CD4-positive, alpha-beta T cell (primary cell): Measurements from ENCODE around the gene ERLEC1. TPM values are rescaled to one million over a fixed set of nuclear protein-coding genes. Genes with fewer than 3 reads are reported as not detected.
A peak's percentile ranks its signal among the peaks of the same experiment; 100 is the strongest.

Experiments
- ATAC-seq: fragments of 200-7000 bp; cut with Tn5 transposase; one replicate; pipeline ENCODE4 v1.10.0; 2022; ENCODE audit warnings: mild to moderate bottlenecking; ENCODE audit not compliant: poor library complexity
- CTCF ChIA-PET: fragments of 350-600 bp; sonication (Branson Sonifier 250); formaldehyde crosslinking; loops from one replicate; lab custom pipeline; 2021; ENCODE audit warnings: antibody characterized with exemption, inconsistent platforms; lab: Charles Lee
- POLR2A ChIA-PET: fragments of 350-600 bp; sonication (Branson Sonifier 250); formaldehyde crosslinking; loops from one replicate; lab custom pipeline; 2021; ENCODE audit warnings: antibody characterized with exemption, inconsistent platforms; lab: Charles Lee
- DNase-seq, 14 experiments: peaks; one replicate each; pipeline ENCODE4 v3.0.0-alpha.2; 2013 to 2020; ENCODE audit warnings: mixed read lengths in 2 of 14
- H3K27ac ChIP-seq, 2 donors: one replicate each; pipeline versions ENCODE4 v1.5.1 to v1.7.0; 2013; ENCODE audit warnings: low read length in 2 of 2, low read depth in 1 of 2, mild to moderate bottlenecking in 1 of 2
- H3K27me3 ChIP-seq, 2 experiments: 1 replicate in 1 of 2; 2 replicates in 1 of 2; pipeline versions ENCODE4 v1.6.1 to v1.7.0; 2013; ENCODE audit warnings: low read length in 2 of 2, control low read depth in 1 of 2, mild to moderate bottlenecking in 1 of 2, moderate library complexity in 1 of 2; ENCODE audit not compliant: insufficient read depth in 2 of 2, control insufficient read depth in 1 of 2
- H3K36me3 ChIP-seq: one replicate; pipeline ENCODE4 v1.6.1; 2013; ENCODE audit warnings: low read length, control low read depth; ENCODE audit not compliant: insufficient read depth
- H3K4me1 ChIP-seq: one replicate; pipeline ENCODE4 v1.6.1; 2013; ENCODE audit warnings: low read length, control low read depth; ENCODE audit not compliant: insufficient read depth
- H3K4me3 ChIP-seq: one replicate; pipeline ENCODE4 v1.5.1; 2013; ENCODE audit warnings: mild to moderate bottlenecking, low read length, moderate library complexity
- H3K9me3 ChIP-seq, 2 experiments: 1 replicate in 1 of 2; 2 replicates in 1 of 2; pipeline versions ENCODE4 v1.6.1 to v1.7.0; 2013; ENCODE audit warnings: low read length in 2 of 2, mild to moderate bottlenecking in 2 of 2, control low read depth in 1 of 2, moderate library complexity in 1 of 2; ENCODE audit not compliant: control insufficient read depth in 1 of 2, insufficient read depth in 1 of 2
- H3K27ac Mint-ChIP-seq: one replicate; pipeline ENCODE4 v1.8.0; 2020; ENCODE audit warnings: mixed read lengths
- H3K27me3 Mint-ChIP-seq: one replicate; pipeline ENCODE4 v1.8.0; 2021; ENCODE audit warnings: mixed read lengths
- H3K36me3 Mint-ChIP-seq: one replicate; pipeline ENCODE4 v1.8.0; 2021; ENCODE audit warnings: low read depth, mixed read lengths
- H3K4me1 Mint-ChIP-seq: one replicate; pipeline ENCODE4 v1.8.0; 2021; ENCODE audit warnings: low read depth, mixed read lengths
- H3K4me3 Mint-ChIP-seq: one replicate; pipeline ENCODE4 v1.8.0; 2020; ENCODE audit warnings: mild to moderate bottlenecking, mixed read lengths
- H3K9me3 Mint-ChIP-seq: one replicate; pipeline ENCODE4 v1.8.0; 2020; ENCODE audit warnings: mixed read lengths
- intact Hi-C, 2 experiments: fragments of 100-400 bp; cut with DNase I in 1 of 2; cut with micrococcal nuclease in 1 of 2; formaldehyde crosslinking; loops; one replicate each; pipeline versions ENCODE4 v1.15.1 to v1.9.0; 2023 to 2025; cut with DNase I, micrococcal nuclease
- total RNA-seq, 174 experiments: library from RNA in 2 of 174; stranded (reverse) in 2 of 174; gene quantifications; one replicate each; pipeline ENCODE4 v1.2.3 and lab custom pipeline; 2021 to 2026
- TF ChIP-seq, protein P1 (sequence below): fragments of 200-600 bp; IDR thresholded peaks from one replicate; pipeline ENCODE4 v1.8.0; 2022; ENCODE audit warnings: antibody characterized with exemption, mild to moderate bottlenecking

The ERLEC1 gene
- total RNA-seq, 2 experiments from 2014 or later: 14.5 to 14.7 TPM

GRCh38 chr2:53859206-53860181 is 72.7 kb downstream of the ERLEC1 start, which contains the start of gene GPR75:
Gene GPR75, minus strand, starts transcription at chr2:53859967. Its CDS starts 5,211 bp downstream, at chr2:53854756.
- H3K36me3 Mint-ChIP-seq: peaks cover 35% of the 10 kb centered on the region
- ATAC-seq (no peak), DNase-seq (peak in 1 of 14 experiments; percentile 14)
- Histone ChIP-seq H3K4me3 (no peak within 1 kb of the TSS), H3K36me3 (peaks cover 12% of the 10 kb centered on the region), H3K27ac (no peak within 1 kb of the TSS), H3K9me3 (no peaks in the 10 kb centered on the region), H3K27me3 (no peaks in the 10 kb centered on the region), H3K4me1 (no peaks in the 10 kb centered on the region)
- CTCF ChIA-PET: interaction anchor here (1.0 kb wide), 1 partner anchor 11 kb away, joined by 4 read pairs; no protein-coding TSS in a partner anchor
- no peaks in the 10 kb centered on the region for H3K27me3 Mint-ChIP-seq
- intact Hi-C loops: no loop called here
- H3K4me3 Mint-ChIP-seq: no peak within 1 kb of the TSS
- no peaks in the 10 kb centered on the region for H3K9me3 Mint-ChIP-seq
- H3K27ac Mint-ChIP-seq: peak within 1 kb of the TSS; percentile 65
- TF ChIP-seq, protein P1, sequence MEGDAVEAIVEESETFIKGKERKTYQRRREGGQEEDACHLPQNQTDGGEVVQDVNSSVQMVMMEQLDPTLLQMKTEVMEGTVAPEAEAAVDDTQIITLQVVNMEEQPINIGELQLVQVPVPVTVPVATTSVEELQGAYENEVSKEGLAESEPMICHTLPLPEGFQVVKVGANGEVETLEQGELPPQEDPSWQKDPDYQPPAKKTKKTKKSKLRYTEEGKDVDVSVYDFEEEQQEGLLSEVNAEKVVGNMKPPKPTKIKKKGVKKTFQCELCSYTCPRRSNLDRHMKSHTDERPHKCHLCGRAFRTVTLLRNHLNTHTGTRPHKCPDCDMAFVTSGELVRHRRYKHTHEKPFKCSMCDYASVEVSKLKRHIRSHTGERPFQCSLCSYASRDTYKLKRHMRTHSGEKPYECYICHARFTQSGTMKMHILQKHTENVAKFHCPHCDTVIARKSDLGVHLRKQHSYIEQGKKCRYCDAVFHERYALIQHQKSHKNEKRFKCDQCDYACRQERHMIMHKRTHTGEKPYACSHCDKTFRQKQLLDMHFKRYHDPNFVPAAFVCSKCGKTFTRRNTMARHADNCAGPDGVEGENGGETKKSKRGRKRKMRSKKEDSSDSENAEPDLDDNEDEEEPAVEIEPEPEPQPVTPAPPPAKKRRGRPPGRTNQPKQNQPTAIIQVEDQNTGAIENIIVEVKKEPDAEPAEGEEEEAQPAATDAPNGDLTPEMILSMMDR: no peak
- POLR2A ChIA-PET: no interaction called here
- peaks cover 17% of the 10 kb centered on the region for H3K4me1 Mint-ChIP-seq

GRCh38 chr2:53861824-53862223 is 75.0 kb downstream of the ERLEC1 start:
- peaks cover 55% of the 10 kb centered on the region for H3K36me3 Mint-ChIP-seq
- no peak for ATAC-seq
- ChIA-PET POLR2A (interaction anchor here (1.1 kb wide), 1 partner anchor 30 kb away, joined by 4 read pairs; no protein-coding TSS in a partner anchor), CTCF (no interaction called here)
- H3K4me3 Mint-ChIP-seq: no peak overlapping the region
- DNase-seq: no peak
- H3K9me3 Mint-ChIP-seq: no peaks in the 10 kb centered on the region
- H3K4me1 Mint-ChIP-seq: peaks cover 17% of the 10 kb centered on the region
- Histone ChIP-seq H3K9me3 (no peaks in the 10 kb centered on the region), H3K36me3 (peaks cover 35% of the 10 kb centered on the region), H3K4me3 (no peak overlapping the region), H3K27me3 (no peaks in the 10 kb centered on the region), H3K4me1 (no peaks in the 10 kb centered on the region), H3K27ac (no peak overlapping the region)
- TF ChIP-seq, protein P1: no peak
- no peaks in the 10 kb centered on the region for H3K27me3 Mint-ChIP-seq
- peak overlapping the region; percentile 65 for H3K27ac Mint-ChIP-seq
- intact Hi-C loops: no loop called here

- Histone ChIP-seq H3K27ac (no peak overlapping the region), H3K9me3 (no peaks in the 10 kb centered on the region), H3K4me3 (no peak overlapping the region), H3K36me3 (peaks cover 45% of the 10 kb centered on the region), H3K4me1 (no peaks in the 10 kb centered on the region), H3K27me3 (no peaks in the 10 kb centered on the region)
- intact Hi-C loops: no loop called here
- TF ChIP-seq, protein P1: no peak
- CTCF ChIA-PET: no interaction called here
- POLR2A ChIA-PET: no interaction called here
- Mint-ChIP-seq H3K27me3 (no peaks in the 10 kb centered on the region), H3K27ac (no peak overlapping the region), H3K4me3 (no peak overlapping the region), H3K36me3 (peaks cover 58% of the 10 kb centered on the region), H3K9me3 (no peaks in the 10 kb centered on the region), H3K4me1 (peaks cover 17% of the 10 kb centered on the region)
- DNase-seq (no peak), ATAC-seq (no peak)
These were observed 76.8 kb downstream of the ERLEC1 start for GRCh38 chr2:53863538-53864227.
